Keratinocyte (primary cell): ENCODE results near the gene DOK6.

ENCODE experiments used
- EZH2 ChIP-seq: IDR thresholded peaks from one replicate; pipeline ENCODE4 v1.6.1; 2012; ENCODE audit warnings: inconsistent platforms, mild to moderate bottlenecking, low read length, moderate library complexity
- TF ChIP-seq, protein P1 (sequence below), 3 experiments: IDR thresholded peaks in 1 of 3; conservative IDR thresholded peaks in 1 of 3; optimal IDR thresholded peaks in 1 of 3; 2 replicates in 2 of 3; 3 replicates in 1 of 3; pipeline versions ENCODE3 to v1.5.1; 2011; ENCODE audit warnings: low read length in 3 of 3, mild to moderate bottlenecking in 3 of 3, moderate library complexity in 2 of 3, control low read depth in 1 of 3, inconsistent platforms in 1 of 3; ENCODE audit not compliant: insufficient read depth in 2 of 3; ENCODE audit errors: extremely low read depth in 1 of 3

DNA sequence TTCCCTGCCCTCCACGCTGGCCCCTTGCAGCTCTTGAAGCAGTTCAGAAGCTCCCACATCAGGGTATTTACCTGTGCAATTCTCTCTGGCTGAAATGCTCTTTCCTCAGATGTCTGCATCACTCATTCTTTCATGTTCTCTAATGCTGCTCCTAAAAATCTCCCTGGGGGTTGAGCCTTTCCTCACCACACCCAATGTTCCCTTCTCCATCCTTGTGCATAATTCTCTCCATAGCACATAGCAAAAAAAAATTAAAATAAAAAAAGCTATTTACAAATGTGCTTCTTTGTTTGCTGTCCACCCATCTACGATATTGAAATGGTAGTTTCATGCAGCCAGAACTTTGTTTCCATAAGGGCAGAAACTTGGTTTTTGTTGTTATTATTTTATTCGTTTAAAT is 155.5 kb downstream of the DOK6 start:
- TF ChIP-seq, protein P1, sequence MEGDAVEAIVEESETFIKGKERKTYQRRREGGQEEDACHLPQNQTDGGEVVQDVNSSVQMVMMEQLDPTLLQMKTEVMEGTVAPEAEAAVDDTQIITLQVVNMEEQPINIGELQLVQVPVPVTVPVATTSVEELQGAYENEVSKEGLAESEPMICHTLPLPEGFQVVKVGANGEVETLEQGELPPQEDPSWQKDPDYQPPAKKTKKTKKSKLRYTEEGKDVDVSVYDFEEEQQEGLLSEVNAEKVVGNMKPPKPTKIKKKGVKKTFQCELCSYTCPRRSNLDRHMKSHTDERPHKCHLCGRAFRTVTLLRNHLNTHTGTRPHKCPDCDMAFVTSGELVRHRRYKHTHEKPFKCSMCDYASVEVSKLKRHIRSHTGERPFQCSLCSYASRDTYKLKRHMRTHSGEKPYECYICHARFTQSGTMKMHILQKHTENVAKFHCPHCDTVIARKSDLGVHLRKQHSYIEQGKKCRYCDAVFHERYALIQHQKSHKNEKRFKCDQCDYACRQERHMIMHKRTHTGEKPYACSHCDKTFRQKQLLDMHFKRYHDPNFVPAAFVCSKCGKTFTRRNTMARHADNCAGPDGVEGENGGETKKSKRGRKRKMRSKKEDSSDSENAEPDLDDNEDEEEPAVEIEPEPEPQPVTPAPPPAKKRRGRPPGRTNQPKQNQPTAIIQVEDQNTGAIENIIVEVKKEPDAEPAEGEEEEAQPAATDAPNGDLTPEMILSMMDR (optimal IDR thresholded peaks at IDR 0.05 in 1 of 3, IDR thresholded peaks at IDR 0.05 in 1 of 3, conservative IDR thresholded peaks at IDR 0.05 in 1 of 3; ENCODE audit: extremely low read depth in 1 of 3, insufficient read depth in 2 of 3, low read length in 3 of 3), result no peak
- no peak for TF ChIP-seq EZH2
